ENCODE results near the gene TSTD2.

Gene TSTD2

DNA sequence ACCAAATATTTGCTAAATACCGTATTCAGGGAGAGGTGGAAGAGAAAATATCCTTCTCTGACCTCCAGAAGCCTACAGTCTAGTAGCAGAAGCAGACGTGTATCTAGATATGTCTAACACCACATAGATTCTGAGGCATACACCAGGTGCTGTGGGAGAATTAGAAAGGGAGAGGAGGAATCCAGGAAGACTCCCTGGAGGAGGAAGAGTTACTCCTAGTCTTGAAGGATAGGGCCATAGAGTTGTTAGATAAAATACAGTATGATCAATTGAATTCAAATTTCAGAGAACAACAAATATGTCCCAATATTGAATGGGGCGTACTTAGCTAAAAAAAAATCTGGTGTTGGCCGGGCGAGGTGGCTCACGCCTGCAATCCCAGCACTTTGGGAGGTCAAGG, 73.0 kb downstream of the TSTD2 start:
- no peak for DNase-seq

DNA sequence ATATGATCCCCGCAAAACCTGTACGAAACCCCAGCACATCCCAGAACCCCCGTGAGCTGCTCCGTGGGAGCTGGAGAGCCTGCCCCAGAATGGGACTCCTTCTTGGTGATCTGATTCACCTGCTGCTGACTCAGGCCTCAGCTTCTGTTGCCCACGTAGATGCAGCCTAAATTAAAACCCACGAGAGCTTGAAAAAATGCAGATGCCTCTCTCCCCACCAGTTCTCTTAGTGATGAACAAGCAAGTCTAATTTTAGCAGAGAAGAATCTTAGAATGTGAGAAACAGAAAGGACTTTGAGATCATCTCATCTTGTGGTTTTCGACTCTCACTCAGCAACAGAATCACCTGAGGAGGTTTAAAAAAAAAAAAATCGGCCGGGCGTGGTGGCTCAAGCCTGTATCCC, 74.1 kb downstream of the TSTD2 start:
- DNase-seq, result no peak

DNA sequence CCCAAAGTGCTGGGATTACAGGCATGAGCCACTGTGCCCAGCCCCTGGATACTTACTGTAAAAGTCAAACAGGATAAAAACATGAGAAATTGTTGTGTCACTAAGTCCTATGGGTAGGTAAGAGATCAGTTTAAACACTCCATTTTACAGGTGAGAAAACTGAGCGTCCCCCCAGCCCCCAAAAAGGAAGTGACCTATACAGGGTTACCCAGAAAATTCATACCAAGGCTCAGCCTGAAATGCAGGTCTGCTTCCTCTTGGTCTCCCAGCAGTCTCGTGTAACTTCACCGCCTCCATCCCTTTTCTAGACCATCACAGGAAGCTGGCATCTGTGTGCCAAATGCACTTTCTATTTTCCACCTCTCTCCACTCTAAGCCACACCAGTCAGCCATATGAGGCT, 74.5 kb downstream of the TSTD2 start:
- DNase-seq, result no peak

DNA sequence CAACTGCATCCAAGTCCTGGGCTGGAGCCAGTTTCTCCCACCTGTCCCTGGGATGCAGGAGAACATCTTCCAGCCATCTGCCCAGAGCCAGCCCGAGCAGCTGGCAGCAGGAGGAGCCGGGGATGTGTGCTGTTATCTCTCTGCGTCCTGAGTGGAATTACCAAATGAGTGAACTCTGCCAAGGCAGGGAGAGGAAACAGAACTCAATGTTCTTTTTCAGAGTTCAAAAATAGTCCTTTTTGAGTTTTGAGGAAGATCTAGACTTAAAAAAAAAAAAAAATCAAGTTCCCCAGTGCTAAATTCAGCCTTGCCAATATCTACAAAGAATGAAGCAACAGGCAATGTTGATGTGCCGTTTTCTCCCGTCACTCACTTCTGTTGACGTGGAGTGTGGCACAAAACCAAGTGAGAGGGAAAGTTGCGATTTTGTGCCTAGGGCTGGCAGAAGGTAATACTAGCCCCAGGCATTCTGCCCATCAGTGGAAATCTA, 75.5 kb downstream of the TSTD2 start:
- DNase-seq, result no peak

DNA sequence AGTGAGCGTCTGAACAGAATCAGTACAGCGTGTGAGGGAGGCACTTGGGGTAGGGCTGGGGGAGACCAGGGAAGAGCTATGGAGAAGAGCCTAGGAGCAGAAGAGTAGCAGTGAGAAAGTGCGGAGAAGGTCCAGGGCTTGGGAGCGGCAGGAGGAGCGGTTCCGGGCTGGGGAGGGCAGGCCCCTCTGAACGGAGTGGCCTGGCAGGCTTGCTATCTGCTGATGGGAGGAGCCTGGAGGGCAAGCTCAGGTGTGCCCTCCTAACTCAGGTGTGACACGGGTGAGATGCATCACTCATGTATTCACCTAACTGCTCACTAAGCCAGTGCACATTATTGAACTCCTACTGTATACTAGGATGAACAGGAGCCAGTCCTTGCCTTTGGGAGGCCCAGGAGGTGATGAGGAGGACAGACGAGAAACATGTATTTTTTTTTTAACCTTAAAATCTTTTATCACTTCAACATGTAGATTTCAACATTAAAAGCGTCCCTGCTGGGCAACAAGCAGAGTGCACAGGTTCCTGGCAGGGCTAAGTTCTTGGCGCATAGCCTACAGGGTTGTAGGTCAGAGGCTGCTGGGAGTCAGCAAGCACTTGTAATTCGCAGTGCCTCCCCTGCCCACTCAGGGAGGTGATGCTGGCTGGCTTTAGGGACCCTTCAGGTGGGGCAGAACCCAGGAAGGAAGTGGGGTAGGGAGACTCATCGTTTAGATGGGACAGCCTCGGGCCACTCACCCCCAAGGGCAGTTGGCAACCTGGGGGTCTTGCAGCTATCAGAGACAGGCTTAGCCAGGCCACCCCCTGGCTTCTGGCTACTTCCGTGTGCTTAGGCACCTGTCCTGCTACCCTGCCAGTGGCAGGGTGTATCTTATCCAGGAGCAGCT, 76.2 kb downstream of the TSTD2 start:
- DNase-seq, result no peak

DNA sequence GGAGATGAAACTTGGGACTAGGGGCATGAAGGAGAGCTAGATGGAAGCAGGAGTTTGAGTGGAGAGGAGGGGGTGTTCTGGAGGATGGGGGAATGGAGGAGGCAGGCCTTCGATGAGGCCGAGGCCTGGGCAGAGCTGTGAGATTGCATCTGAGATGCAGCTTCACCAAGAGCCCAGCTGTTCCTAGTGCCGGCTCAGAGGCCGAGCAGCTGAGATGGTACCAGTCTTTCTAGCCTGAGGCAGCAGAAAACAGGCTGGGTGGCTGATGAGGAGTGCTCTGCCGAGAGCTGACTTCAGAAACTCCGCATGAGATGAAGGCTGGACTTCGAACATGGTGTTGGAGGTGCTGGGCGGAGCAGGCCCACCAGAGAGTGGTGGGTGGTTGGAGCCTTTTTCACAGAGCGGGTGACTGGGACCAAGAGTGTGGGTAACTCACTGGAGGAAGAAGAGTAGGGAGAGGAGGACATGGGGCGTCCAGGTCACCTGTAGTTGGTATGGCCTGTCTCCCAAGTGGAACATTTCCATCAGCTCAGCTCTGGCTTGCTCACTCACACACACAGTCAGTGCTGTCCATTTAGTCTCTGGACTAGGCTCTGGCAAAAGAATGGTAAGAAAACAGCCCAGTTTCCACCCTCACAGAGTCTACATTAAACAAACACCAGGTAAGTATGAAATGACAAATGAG, 77.0 kb downstream of the TSTD2 start:
- DNase-seq, result no peak

DNA sequence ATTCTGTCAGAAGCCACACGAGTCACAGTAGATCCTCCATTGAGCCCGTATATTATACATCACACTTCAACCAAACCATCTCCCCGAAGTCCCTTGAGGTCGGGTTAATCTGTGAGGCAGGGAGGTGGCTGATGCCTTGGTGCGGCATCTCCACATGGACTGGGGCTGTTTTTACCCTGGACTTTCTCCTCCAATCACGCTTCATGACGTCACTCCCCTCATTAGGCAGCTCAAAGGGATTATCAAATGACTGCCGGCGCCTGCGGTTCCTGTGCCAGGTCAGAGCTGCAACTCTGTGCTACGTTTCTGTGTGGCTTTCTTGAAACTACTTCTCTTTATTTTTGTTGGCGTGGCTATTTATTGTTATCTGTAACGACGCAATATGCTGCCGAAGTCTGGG, 78.0 kb downstream of the TSTD2 start:
- no peak for DNase-seq

DNA sequence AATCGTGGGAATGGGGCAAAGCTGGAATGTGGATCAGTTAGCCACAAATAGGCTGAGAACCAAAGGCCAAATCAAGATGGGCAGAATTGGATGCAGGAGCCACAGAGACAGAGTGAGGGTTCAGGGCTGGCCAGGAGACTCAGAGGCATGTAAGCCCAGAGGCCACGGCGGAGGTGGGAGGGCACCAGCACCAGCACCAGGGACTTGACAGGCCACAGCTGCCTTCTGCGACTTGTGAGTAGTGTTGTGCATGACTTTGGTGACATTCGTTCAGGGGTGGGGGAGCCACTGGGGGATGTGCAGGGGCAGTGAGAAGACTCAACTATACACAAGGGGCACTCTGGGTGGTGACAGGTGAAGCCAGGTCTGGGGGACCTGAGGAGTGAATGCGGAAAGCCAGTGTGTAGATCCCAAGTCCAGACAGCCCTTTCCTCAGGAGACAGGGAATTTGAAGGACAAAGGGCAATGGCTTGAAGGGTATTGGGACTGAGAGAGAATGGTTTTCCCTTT, 78.5 kb downstream of the TSTD2 start:
- no peak for DNase-seq

DNA sequence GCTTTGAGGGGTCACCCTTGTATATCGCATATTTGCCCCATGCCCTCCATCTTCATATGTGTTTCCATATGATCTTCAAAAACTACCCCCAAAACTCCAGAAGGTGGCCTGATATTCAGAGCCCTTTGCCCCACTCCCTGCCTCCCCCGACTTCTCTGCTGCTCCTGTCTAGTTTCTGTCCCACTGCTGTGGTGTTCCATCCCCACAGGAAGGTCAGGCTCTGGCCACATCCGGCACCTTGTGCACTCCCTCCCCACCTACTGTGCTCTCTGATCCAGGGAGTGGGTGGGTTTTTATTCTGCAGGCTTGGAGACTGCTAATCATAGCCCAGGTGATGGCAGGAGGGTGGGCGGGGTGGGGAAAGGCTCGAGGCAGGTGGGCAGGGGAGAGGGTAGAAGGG, 79.3 kb downstream of the TSTD2 start:
- DNase-seq, result no peak

DNA sequence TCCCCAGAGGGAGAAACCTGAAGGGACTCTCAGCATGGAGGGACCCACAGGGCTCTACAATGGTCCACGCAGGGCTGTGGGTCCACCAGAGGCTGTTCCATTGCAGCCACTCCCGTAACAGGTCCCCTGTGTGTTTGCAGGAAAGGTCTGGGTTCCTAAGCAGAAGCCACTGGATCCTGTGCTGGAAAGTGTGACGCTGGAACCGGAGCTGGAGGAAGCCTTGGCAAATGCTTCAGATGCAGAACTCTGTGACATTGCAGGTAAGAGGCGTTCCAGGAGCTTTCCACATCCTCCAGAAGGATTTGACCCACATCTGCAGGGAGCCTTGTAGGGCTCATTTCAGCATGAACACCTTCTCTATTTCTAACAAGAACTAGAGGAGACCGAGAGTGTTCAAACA, 80.0 kb downstream of the TSTD2 start:
- DNase-seq, result no peak

DNA sequence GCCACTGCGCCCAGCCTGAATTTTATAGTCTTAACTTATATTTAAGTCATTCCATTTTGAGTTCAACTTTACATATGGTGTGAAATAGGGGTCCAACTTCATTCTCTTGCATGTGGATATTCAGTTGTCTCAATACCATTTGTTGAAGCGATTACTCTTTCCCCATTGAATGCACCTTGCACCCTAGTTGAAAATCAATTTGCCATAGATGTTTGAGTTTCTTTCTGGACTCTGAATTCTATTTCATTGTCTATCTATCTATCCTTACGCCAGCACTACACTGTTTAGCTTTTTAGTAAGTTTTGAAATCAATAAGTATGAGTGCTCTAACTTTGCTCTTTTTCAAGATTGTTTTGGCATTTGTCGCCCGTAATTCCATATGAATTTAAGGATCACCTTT, 81.9 kb downstream of the TSTD2 start:
- no peak for DNase-seq

DNA sequence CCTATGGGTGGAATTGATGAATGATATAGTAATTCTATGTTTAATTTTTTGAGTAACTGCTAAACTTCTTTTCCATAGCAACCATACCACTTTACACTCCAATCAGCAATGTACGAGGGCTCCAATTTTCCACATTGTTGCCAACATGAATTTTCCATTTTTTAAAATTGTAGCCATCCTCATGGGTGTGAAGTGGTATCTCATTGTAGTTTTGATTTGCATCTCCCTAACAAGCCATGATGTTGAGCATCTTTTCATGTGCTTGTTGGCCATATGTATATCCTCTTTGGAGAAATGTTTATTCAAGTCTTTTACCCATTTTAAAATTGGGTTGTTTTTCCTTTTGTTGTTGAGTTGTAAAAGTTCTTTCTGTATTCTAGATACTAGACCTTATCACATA, 82.8 kb downstream of the TSTD2 start:
- DNase-seq, result no peak
